RWPE2 (cell line): ENCODE results near the gene PXMP2.

Source experiments
- ATAC-seq: fragments of 200-7000 bp; cut with Tn5 transposase; 3 replicates; pipeline ENCODE4 v1.9.1; 2021; ENCODE audit warnings: low read depth
- DNase-seq: peaks from one replicate; pipeline ENCODE4 v3.0.0-alpha.2; 2020; ENCODE audit warnings: low spot score
- H3K27ac ChIP-seq: fragments of 450-650 bp; 2 replicates; pipeline ENCODE4 v1.5.1; 2017; ENCODE audit warnings: mild to moderate bottlenecking; ENCODE audit not compliant: poor library complexity, severe bottlenecking
- H3K27me3 ChIP-seq: fragments of 250-450 bp; sonication (Bioruptor Pico); 2 replicates; pipeline ENCODE4 v1.5.1; 2021; ENCODE audit warnings: mild to moderate bottlenecking, moderate library complexity; ENCODE audit not compliant: insufficient read depth, poor library complexity, severe bottlenecking
- H3K36me3 ChIP-seq: fragments of 250-450 bp; sonication (Bioruptor Pico); 2 replicates; pipeline ENCODE4 v1.5.1; 2020; ENCODE audit warnings: low read depth, mild to moderate bottlenecking, moderate library complexity
- H3K4me1 ChIP-seq: fragments of 250-450 bp; sonication (Bioruptor Pico); 2 replicates; pipeline ENCODE4 v1.5.1; 2021; ENCODE audit warnings: mild to moderate bottlenecking, moderate library complexity; ENCODE audit not compliant: insufficient read depth, poor library complexity, severe bottlenecking
- H3K4me3 ChIP-seq: fragments of 250-450 bp; sonication (Bioruptor Pico); 2 replicates; pipeline ENCODE4 v1.5.1; 2021; ENCODE audit warnings: mild to moderate bottlenecking, moderate library complexity; ENCODE audit not compliant: severe bottlenecking
- H3K9me3 ChIP-seq: fragments of 250-450 bp; sonication (Bioruptor Pico); 2 replicates; pipeline ENCODE4 v1.5.1; 2021; ENCODE audit warnings: mild to moderate bottlenecking, moderate library complexity; ENCODE audit not compliant: severe bottlenecking
- CTCF ChIP-seq: fragments of 450-650 bp; IDR thresholded peaks from one replicate; pipeline ENCODE4 v1.5.1; 2017; ENCODE audit warnings: mild to moderate bottlenecking, moderate library complexity; ENCODE audit not compliant: poor library complexity, severe bottlenecking

The PXMP2 gene

GRCh38 chr12:132723764-132724140 lies 36.4 kb downstream of the PXMP2 start:
- Histone ChIP-seq H3K9me3 (no peaks in the 10 kb centered on the region), H3K27me3 (no peaks in the 10 kb centered on the region), H3K27ac (no peak overlapping the region), H3K36me3 (peaks cover 97% of the 10 kb centered on the region), H3K4me1 (no peaks in the 10 kb centered on the region), H3K4me3 (no peak overlapping the region)
- TF ChIP-seq CTCF = no peak
- ATAC-seq = no peak
- no peak for DNase-seq

GRCh38 chr12:132724506-132725241 lies 37.3 kb downstream of the PXMP2 start:
- TF ChIP-seq CTCF = no peak
- no peak overlapping the region for H3K27ac ChIP-seq
- no peak for ATAC-seq
- no peaks in the 10 kb centered on the region for H3K9me3 ChIP-seq
- no peak for DNase-seq
- peaks cover 93% of the 10 kb centered on the region for H3K36me3 ChIP-seq
- H3K27me3 ChIP-seq = no peaks in the 10 kb centered on the region
- H3K4me3 ChIP-seq = no peak overlapping the region
- no peaks in the 10 kb centered on the region for H3K4me1 ChIP-seq

GRCh38 chr12:132726386-132726785 lies 39.0 kb downstream of the PXMP2 start:
- Histone ChIP-seq H3K4me1 (no peaks in the 10 kb centered on the region), H3K9me3 (no peaks in the 10 kb centered on the region), H3K27me3 (no peaks in the 10 kb centered on the region), H3K4me3 (no peak overlapping the region), H3K36me3 (peaks cover 96% of the 10 kb centered on the region), H3K27ac (no peak overlapping the region)
- no peak for ATAC-seq
- no peak for TF ChIP-seq CTCF
- no peak for DNase-seq

GRCh38 chr12:132727091-132727794 lies 39.9 kb downstream of the PXMP2 start:
- no peak for TF ChIP-seq CTCF
- Histone ChIP-seq H3K4me3 (no peak overlapping the region), H3K4me1 (no peaks in the 10 kb centered on the region), H3K27ac (no peak overlapping the region), H3K36me3 (peaks cover 92% of the 10 kb centered on the region), H3K9me3 (no peaks in the 10 kb centered on the region), H3K27me3 (no peaks in the 10 kb centered on the region)
- ATAC-seq (no peak), DNase-seq (no peak)

DNA sequence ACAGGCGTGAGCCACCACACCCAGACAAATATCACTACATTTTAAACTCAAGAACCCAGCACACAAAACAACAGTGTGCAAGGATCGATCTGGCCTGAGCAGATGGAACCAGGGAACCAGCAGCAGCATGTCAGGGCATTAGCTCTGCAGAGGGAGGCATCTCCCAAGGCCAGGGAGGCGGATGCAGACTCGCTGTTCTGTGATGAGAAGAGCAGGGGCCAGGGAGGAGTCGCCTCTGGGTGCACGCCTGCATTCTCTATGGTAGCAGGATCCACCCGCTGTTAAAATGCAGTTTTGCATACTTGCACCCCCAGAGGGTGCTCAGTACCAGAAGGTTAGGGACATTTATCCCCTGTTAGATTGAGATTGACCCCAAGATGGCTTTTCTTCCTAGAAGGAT lies 41.1 kb downstream of the PXMP2 start:
- no peaks in the 10 kb centered on the region for H3K27me3 ChIP-seq
- H3K9me3 ChIP-seq = no peaks in the 10 kb centered on the region
- ATAC-seq = no peak
- no peak overlapping the region for H3K4me3 ChIP-seq
- H3K4me1 ChIP-seq = no peaks in the 10 kb centered on the region
- no peak overlapping the region for H3K27ac ChIP-seq
- peaks cover 79% of the 10 kb centered on the region for H3K36me3 ChIP-seq
- no peak for DNase-seq
- TF ChIP-seq CTCF = no peak
